ENCODE results near the gene ZNF699. TPM values are rescaled to one million over a fixed set of nuclear protein-coding genes. Genes with fewer than 3 reads are reported as not detected.

Gene ZNF699
- total and polyA plus RNA-seq, 2 of the 13 experiments (the other 11 are each of a cell fraction or from before 2014, with no cell fraction given) = 0.33 to 2.2 TPM

DNA sequence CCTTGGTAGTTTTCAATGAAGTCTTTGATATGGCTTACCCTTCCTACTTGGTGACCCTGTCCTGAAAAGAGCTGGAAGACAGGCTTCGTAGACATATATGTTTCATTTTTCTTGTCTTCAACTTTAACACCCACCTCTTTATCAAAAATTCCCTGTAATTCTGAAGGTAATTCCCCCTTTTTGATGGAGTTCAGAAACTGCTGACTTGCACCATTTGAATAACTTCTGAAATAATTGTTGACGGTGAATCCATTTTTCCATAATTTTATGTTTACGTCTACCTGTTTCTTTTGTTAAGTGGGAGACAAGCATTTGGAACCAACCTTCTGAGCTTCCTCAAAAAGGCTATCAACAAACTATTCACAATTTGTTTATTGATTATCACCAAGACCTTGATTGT, 38.6 kb upstream of the ZNF699 start:
- no peaks in the 10 kb centered on the region for H4K20me1 ChIP-seq (ENCODE audit: insufficient read depth, low read length)
- 97% methylated on average over 3 of the region's 3 CpGs for WGBS (ENCODE audit: low lambda C conversion rate)
- ATAC-seq = no peak
- H3K27ac ChIP-seq (ENCODE audit: extremely low read length, insufficient read depth, low read length) = no peak overlapping the region
- no peak overlapping the region for H3K4me2 ChIP-seq (ENCODE audit: low read depth, low read length)
- peaks cover 9% of the 10 kb centered on the region for H3K4me1 ChIP-seq (ENCODE audit: insufficient read depth, low read length)
- no peak overlapping the region for H2AFZ ChIP-seq (ENCODE audit: low read length)
- H3K27me3 ChIP-seq (ENCODE audit: control insufficient read depth in 1 of 2, insufficient read depth in 2 of 2, low read length in 2 of 2) = no peaks in the 10 kb centered on the region; a peak in 1 of 5 replicates
- H3K79me2 ChIP-seq (ENCODE audit: insufficient read depth, low read length) = no peaks in the 10 kb centered on the region
- TF ChIP-seq MAFK (conservative IDR thresholded peaks at IDR 0.05 in 1 of 2, IDR thresholded peaks at IDR 0.05 in 1 of 2; ENCODE audit: low read length in 2 of 2) = peak in 1 of 2 experiments; percentile 73; a peak in 3 of 4 replicates
- TF ChIP-seq, protein P1, sequence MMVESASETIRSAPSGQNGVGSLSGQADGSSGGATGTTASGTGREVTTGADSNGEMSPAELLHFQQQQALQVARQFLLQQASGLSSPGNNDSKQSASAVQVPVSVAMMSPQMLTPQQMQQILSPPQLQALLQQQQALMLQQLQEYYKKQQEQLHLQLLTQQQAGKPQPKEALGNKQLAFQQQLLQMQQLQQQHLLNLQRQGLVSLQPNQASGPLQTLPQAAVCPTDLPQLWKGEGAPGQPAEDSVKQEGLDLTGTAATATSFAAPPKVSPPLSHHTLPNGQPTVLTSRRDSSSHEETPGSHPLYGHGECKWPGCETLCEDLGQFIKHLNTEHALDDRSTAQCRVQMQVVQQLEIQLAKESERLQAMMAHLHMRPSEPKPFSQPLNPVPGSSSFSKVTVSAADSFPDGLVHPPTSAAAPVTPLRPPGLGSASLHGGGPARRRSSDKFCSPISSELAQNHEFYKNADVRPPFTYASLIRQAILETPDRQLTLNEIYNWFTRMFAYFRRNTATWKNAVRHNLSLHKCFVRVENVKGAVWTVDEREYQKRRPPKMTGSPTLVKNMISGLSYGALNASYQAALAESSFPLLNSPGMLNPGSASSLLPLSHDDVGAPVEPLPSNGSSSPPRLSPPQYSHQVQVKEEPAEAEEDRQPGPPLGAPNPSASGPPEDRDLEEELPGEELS (CRISPR knock-in tag; IDR thresholded peaks at IDR 0.05) = no peak
- peak; percentile 56 for TF ChIP-seq MAFF (IDR thresholded peaks at IDR 0.05; ENCODE audit: low read depth, low read length)
- no peak for DNase-seq (ENCODE audit: low spot score)
- H3K9me3 ChIP-seq (ENCODE audit: low read length) = peaks cover 77% of the 10 kb centered on the region
- POLR2A ChIA-PET = no interaction called here
- H3K36me3 ChIP-seq (replicated peaks in 1 of 2; ENCODE audit: control insufficient read depth in 1 of 2, insufficient read depth in 2 of 2, low read length in 2 of 2) = no peaks in the 10 kb centered on the region
- no TSS peak for BruUV-seq (replicated peaks)
- in situ Hi-C loops (cut with HindIII; ENCODE audit: extremely low pct_ligation_motif_present, low pct_unique_long_range_greater_than_20kb) (no loop called here), intact Hi-C loops (cut with micrococcal nuclease; ENCODE audit: unreplicated experiment) (no loop called here)
- FAIRE-seq = no peak
- H3K9ac ChIP-seq (ENCODE audit: insufficient read depth, low read depth, low read length) = no peak overlapping the region
- CTCF ChIA-PET (ENCODE audit: low intra/inter-chr PET ratio, low total read pairs) = no interaction called here
- no peak overlapping the region for H3K4me3 ChIP-seq (replicated peaks in 1 of 3; ENCODE audit: insufficient read depth in 1 of 3, low read depth in 2 of 3, low read length in 3 of 3)

DNA sequence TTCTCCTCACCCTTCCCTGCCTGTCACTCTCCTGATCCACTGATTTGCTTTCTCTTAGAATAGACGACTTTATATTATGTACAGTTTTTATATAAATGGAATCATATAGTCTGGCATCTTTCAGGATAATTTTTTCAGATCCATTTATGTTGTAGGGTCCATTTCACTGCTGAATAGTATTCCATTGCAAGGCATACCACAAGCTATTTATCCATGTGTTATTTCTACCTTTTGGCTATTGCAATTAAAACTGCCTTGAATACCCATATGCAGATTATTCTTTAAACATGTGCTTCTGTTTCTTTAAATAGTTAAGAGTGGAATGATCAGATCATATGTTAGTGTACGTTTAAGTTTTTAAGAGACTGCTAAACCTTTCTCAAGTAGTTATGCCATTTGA, 35.4 kb upstream of the ZNF699 start:
- in situ Hi-C loops (cut with HindIII; ENCODE audit: extremely low pct_ligation_motif_present, low pct_unique_long_range_greater_than_20kb) = no loop called here
- DNase-seq (ENCODE audit: low spot score) (no peak), ATAC-seq (no peak), FAIRE-seq (no peak)
- Histone ChIP-seq H3K27ac (ENCODE audit: extremely low read length, insufficient read depth, low read length) (no peak overlapping the region), H3K36me3 (replicated peaks in 1 of 2; ENCODE audit: control insufficient read depth in 1 of 2, insufficient read depth in 2 of 2, low read length in 2 of 2) (peaks cover 0 to 4% of the 10 kb centered on the region in 2 experiments; a peak in 1 of 5 replicates), H2AFZ (ENCODE audit: low read length) (no peak overlapping the region), H3K4me2 (ENCODE audit: low read depth, low read length) (no peak overlapping the region), H3K9me3 (ENCODE audit: low read length) (peaks cover 86% of the 10 kb centered on the region), H3K27me3 (ENCODE audit: control insufficient read depth in 1 of 2, insufficient read depth in 2 of 2, low read length in 2 of 2) (no peaks in the 10 kb centered on the region), H4K20me1 (ENCODE audit: insufficient read depth, low read length) (no peaks in the 10 kb centered on the region), H3K79me2 (ENCODE audit: insufficient read depth, low read length) (no peaks in the 10 kb centered on the region), H3K9ac (ENCODE audit: insufficient read depth, low read depth, low read length) (no peak overlapping the region), H3K4me1 (ENCODE audit: insufficient read depth, low read length) (no peaks in the 10 kb centered on the region), H3K4me3 (replicated peaks in 1 of 3; ENCODE audit: insufficient read depth in 1 of 3, low read depth in 2 of 3, low read length in 3 of 3) (no peak overlapping the region)
- CTCF ChIA-PET (ENCODE audit: low intra/inter-chr PET ratio, low total read pairs) = no interaction called here
- POLR2A ChIA-PET = no interaction called here
- WGBS (ENCODE audit: low lambda C conversion rate) = 29% methylated on average over 2 of the region's 2 CpGs
- intact Hi-C loops (cut with micrococcal nuclease; ENCODE audit: unreplicated experiment) = no loop called here
- no TSS peak for BruUV-seq (replicated peaks)
- TF ChIP-seq, protein P2, sequence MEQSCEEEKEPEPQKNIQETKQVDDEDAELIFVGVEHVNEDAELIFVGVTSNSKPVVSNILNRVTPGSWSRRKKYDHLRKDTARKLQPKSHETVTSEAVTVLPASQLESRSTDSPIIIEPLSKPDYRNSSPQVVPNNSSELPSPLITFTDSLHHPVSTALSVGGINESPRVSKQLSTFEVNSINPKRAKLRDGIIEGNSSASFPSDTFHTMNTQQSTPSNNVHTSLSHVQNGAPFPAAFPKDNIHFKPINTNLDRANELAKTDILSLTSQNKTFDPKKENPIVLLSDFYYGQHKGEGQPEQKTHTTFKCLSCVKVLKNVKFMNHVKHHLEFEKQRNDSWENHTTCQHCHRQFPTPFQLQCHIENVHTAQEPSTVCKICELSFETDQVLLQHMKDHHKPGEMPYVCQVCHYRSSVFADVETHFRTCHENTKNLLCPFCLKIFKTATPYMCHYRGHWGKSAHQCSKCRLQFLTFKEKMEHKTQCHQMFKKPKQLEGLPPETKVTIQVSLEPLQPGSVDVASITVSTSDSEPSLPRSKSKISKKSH (CRISPR knock-in tag; IDR thresholded peaks at IDR 0.05; ENCODE audit: borderline replicate concordance) = no peak
- TF ChIP-seq, protein P3, sequence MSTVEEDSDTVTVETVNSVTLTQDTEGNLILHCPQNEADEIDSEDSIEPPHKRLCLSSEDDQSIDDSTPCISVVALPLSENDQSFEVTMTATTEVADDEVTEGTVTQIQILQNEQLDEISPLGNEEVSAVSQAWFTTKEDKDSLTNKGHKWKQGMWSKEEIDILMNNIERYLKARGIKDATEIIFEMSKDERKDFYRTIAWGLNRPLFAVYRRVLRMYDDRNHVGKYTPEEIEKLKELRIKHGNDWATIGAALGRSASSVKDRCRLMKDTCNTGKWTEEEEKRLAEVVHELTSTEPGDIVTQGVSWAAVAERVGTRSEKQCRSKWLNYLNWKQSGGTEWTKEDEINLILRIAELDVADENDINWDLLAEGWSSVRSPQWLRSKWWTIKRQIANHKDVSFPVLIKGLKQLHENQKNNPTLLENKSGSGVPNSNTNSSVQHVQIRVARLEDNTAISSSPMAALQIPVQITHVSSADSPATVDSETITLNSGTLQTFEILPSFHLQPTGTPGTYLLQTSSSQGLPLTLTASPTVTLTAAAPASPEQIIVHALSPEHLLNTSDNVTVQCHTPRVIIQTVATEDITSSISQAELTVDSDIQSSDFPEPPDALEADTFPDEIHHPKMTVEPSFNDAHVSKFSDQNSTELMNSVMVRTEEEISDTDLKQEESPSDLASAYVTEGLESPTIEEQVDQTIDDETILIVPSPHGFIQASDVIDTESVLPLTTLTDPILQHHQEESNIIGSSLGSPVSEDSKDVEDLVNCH (CRISPR knock-in tag; IDR thresholded peaks at IDR 0.05) = no peak
- TF ChIP-seq, protein P4, sequence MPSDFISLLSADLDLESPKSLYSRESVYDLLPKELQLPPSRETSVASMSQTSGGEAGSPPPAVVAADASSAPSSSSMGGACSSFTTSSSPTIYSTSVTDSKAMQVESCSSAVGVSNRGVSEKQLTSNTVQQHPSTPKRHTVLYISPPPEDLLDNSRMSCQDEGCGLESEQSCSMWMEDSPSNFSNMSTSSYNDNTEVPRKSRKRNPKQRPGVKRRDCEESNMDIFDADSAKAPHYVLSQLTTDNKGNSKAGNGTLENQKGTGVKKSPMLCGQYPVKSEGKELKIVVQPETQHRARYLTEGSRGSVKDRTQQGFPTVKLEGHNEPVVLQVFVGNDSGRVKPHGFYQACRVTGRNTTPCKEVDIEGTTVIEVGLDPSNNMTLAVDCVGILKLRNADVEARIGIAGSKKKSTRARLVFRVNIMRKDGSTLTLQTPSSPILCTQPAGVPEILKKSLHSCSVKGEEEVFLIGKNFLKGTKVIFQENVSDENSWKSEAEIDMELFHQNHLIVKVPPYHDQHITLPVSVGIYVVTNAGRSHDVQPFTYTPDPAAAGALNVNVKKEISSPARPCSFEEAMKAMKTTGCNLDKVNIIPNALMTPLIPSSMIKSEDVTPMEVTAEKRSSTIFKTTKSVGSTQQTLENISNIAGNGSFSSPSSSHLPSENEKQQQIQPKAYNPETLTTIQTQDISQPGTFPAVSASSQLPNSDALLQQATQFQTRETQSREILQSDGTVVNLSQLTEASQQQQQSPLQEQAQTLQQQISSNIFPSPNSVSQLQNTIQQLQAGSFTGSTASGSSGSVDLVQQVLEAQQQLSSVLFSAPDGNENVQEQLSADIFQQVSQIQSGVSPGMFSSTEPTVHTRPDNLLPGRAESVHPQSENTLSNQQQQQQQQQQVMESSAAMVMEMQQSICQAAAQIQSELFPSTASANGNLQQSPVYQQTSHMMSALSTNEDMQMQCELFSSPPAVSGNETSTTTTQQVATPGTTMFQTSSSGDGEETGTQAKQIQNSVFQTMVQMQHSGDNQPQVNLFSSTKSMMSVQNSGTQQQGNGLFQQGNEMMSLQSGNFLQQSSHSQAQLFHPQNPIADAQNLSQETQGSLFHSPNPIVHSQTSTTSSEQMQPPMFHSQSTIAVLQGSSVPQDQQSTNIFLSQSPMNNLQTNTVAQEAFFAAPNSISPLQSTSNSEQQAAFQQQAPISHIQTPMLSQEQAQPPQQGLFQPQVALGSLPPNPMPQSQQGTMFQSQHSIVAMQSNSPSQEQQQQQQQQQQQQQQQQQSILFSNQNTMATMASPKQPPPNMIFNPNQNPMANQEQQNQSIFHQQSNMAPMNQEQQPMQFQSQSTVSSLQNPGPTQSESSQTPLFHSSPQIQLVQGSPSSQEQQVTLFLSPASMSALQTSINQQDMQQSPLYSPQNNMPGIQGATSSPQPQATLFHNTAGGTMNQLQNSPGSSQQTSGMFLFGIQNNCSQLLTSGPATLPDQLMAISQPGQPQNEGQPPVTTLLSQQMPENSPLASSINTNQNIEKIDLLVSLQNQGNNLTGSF (CRISPR knock-in tag; IDR thresholded peaks at IDR 0.05) = no peak
